WTC11 (cell line): Measurements from ENCODE around the gene SCNN1B. TPM values are rescaled to one million over a fixed set of nuclear protein-coding genes. Genes with fewer than 3 reads are reported as not detected.

Source experiments
- ATAC-seq: fragments of 200-7000 bp; cut with Tn5 transposase; 2 replicates; pipeline ENCODE4 v1.10.0; 2021; ENCODE audit warnings: mild to moderate bottlenecking, moderate library complexity
- Bru-seq: library from RNA; stranded (reverse); fragments of 400-500 nt; gene quantifications from one replicate; lab custom pipeline; 2021; lab: Mats Ljungman, UMichigan
- CTCF ChIA-PET: fragments of 300-600 bp; sonication (Branson Sonifier 250); formaldehyde crosslinking; loops from one replicate; lab custom pipeline; 2021; ENCODE audit warnings: antibody characterized with exemption; lab: Charles Lee
- POLR2A ChIA-PET: fragments of 350-600 bp; sonication (Branson Sonifier 250); formaldehyde crosslinking; loops from one replicate; lab custom pipeline; 2021; ENCODE audit warnings: antibody characterized with exemption; lab: Charles Lee
- DNase-seq: peaks from one replicate; pipeline ENCODE4 v3.0.0; 2021; ENCODE audit warnings: low spot score
- H3K27ac Mint-ChIP-seq: 2 replicates; pipeline ENCODE4 v1.8.0; 2021; ENCODE audit warnings: mixed read lengths
- H3K27me3 Mint-ChIP-seq: 2 replicates; pipeline ENCODE4 v1.8.0; 2021; ENCODE audit warnings: low read depth, mild to moderate bottlenecking, moderate library complexity, mixed read lengths
- H3K36me3 Mint-ChIP-seq: 2 replicates; pipeline ENCODE4 v1.8.0; 2021; ENCODE audit warnings: mixed read lengths
- H3K4me1 Mint-ChIP-seq: 2 replicates; pipeline ENCODE4 v1.8.0; 2022; ENCODE audit warnings: mixed read lengths
- H3K4me3 Mint-ChIP-seq: 2 replicates; pipeline ENCODE4 v1.8.0; 2021; ENCODE audit warnings: mild to moderate bottlenecking, moderate library complexity, mixed read lengths
- H3K9me3 Mint-ChIP-seq: 2 replicates; pipeline ENCODE4 v1.8.0; 2021; ENCODE audit warnings: mixed read lengths
- E2F4 ChIP-seq: sonication (generic); formaldehyde crosslinking; IDR thresholded peaks from 2 replicates; pipeline ENCODE4 v1.8.1; 2022; ENCODE audit warnings: low read depth, mild to moderate bottlenecking, moderate library complexity, missing genetic modification reagents, borderline replicate concordance
- E2F5 ChIP-seq: sonication (generic); formaldehyde crosslinking; IDR thresholded peaks from 2 replicates; pipeline ENCODE4 v1.8.1; 2022; ENCODE audit warnings: mild to moderate bottlenecking, moderate library complexity, missing genetic modification reagents
- FOXP4 ChIP-seq: sonication (generic); formaldehyde crosslinking; IDR thresholded peaks from 2 replicates; pipeline ENCODE4 v1.8.0; 2022; ENCODE audit warnings: mild to moderate bottlenecking, missing genetic modification reagents
- HMGXB4 ChIP-seq: sonication (generic); formaldehyde crosslinking; IDR thresholded peaks from 2 replicates; pipeline ENCODE4 v1.8.1; 2023; ENCODE audit warnings: mild to moderate bottlenecking, moderate library complexity, missing genetic modification reagents
- IRF2 ChIP-seq: sonication (generic); formaldehyde crosslinking; IDR thresholded peaks from 2 replicates; pipeline ENCODE4 v1.8.0; 2022; ENCODE audit warnings: low read depth, missing genetic modification reagents, borderline replicate concordance
- NFE2L1 ChIP-seq: sonication (generic); formaldehyde crosslinking; IDR thresholded peaks from 2 replicates; pipeline ENCODE4 v1.8.1; 2023; ENCODE audit warnings: missing genetic modification reagents
- ZBTB43 ChIP-seq: sonication (generic); formaldehyde crosslinking; IDR thresholded peaks from 2 replicates; pipeline ENCODE4 v1.8.1; 2023; ENCODE audit warnings: mild to moderate bottlenecking, missing genetic modification reagents
- ZNF121 ChIP-seq: sonication (generic); formaldehyde crosslinking; IDR thresholded peaks from 2 replicates; pipeline ENCODE4 v1.8.0; 2023; ENCODE audit warnings: missing genetic modification reagents
- ZNF281 ChIP-seq: sonication (generic); formaldehyde crosslinking; IDR thresholded peaks from 2 replicates; pipeline ENCODE4 v1.8.0; 2023; ENCODE audit warnings: mild to moderate bottlenecking, missing genetic modification reagents
- ZNF512 ChIP-seq: sonication (generic); formaldehyde crosslinking; IDR thresholded peaks from 2 replicates; pipeline ENCODE4 v1.8.1; 2022; ENCODE audit warnings: missing genetic modification reagents, borderline replicate concordance
- long read RNA-seq, 3 experiments: library from RNA in 1 of 3; library from capped mRNA in 1 of 3; library from polyadenylated mRNA in 1 of 3; unstranded in 2 of 3; stranded (forward) in 1 of 3; transcript quantifications; one replicate each; pipeline ENCODE4 v2.0.0, GENCODE V29; 2021
- total RNA-seq: library from RNA; stranded (reverse); gene quantifications from 3 replicates; pipeline ENCODE4 v1.2.3, GENCODE V29; 2021

SCNN1B gene
- total RNA-seq (3.4 to 4.8 TPM (median 3.6 TPM) in 3 replicates), Bru-seq, nascent RNA (percentile 31 among the genes with signal in this experiment)
- long read RNA-seq, experiment 1, partial matches to known transcripts: 1 of 10 reads
- long read RNA-seq, experiment 1, other reads (novel, unspliced or antisense): 9 of 10 reads
- long read RNA-seq, experiment 2, partial matches to known transcripts: 5 of 8 reads
- long read RNA-seq, experiment 2, other reads (novel, unspliced or antisense): 2 of 8 reads
- long read RNA-seq, experiment 3, partial matches to known transcripts: 0 of 2 reads
- long read RNA-seq, experiment 3, other reads (novel, unspliced or antisense): 2 of 2 reads

GRCh38 chr16:23302045-23302956 lies at the start of gene SCNN1B:
TSS of gene SCNN1B (plus strand) at chr16:23302302. CDS start at chr16:23348600, 46,298 bp downstream.
- TF ChIP-seq ZNF281 (CRISPR knock-in tag): no peak
- no peak for TF ChIP-seq IRF2 (CRISPR knock-in tag)
- 0 out of 2 replicates have a peak, but pooled peaks have one; percentile 37 for TF ChIP-seq ZNF512
- 0 out of 2 replicates have a peak, but pooled peaks have one; percentile 56 for TF ChIP-seq HMGXB4 (CRISPR knock-in tag)
- peak; percentile 65; the same call in 1 of the 2 replicates for TF ChIP-seq E2F5 (CRISPR knock-in tag)
- TF ChIP-seq ZNF121 (CRISPR knock-in tag): peak; percentile 16; the same call in 1 of the 2 replicates
- peak; percentile 82 for TF ChIP-seq FOXP4 (CRISPR knock-in tag)
- TF ChIP-seq NFE2L1: 0 out of 2 replicates have a peak, but pooled peaks have one; percentile 13
- TF ChIP-seq E2F4 (CRISPR knock-in tag): 0 out of 2 replicates have a peak, but pooled peaks have one; percentile 16
- 0 out of 2 replicates have a peak, but pooled peaks have one; percentile 40 for TF ChIP-seq ZBTB43 (CRISPR knock-in tag)
- ATAC-seq: peak; percentile 62
- Mint-ChIP-seq H3K4me3 (peak within 1 kb of the TSS; percentile 90), H3K9me3 (peaks cover 8% of the 10 kb centered on the region), H3K36me3 (no peaks in the 10 kb centered on the region), H3K27me3 (peaks cover 46% of the 10 kb centered on the region), H3K4me1 (peaks cover 12% of the 10 kb centered on the region), H3K27ac (no peak within 1 kb of the TSS; the same call in 1 of the 2 replicates)
- ChIA-PET CTCF (interaction anchor here (1.0 to 2.3 kb wide), 10 partner anchors 17 to 403 kb away, joined by 3 to 21 read pairs (median 4); no protein-coding TSS in a partner anchor), POLR2A (interaction anchor here (0.6 kb wide), 1 partner anchor 144 kb away, joined by 4 read pairs; no protein-coding TSS in a partner anchor)
- peak; percentile 58 for DNase-seq
